Skeletal muscle tissue (tissue), 4 donors: ENCODE measurements around the gene TWF1. TPM values are rescaled to one million over a fixed set of nuclear protein-coding genes. Genes with fewer than 3 reads are reported as not detected.
"Not testable (repeated sequence)": the region's sequence is repeated elsewhere in the genome, so short reads cannot be mapped to it uniquely, and the experiment has no call there.

Source experiments
- H3K27ac ChIP-seq: one replicate; pipeline ENCODE4 v1.7.0; 2013; ENCODE audit warnings: mild to moderate bottlenecking, low read depth, low read length, inconsistent platforms
- H3K27me3 ChIP-seq, 3 donors: one replicate each; pipeline ENCODE4 v1.7.0; 2013; ENCODE audit warnings: low read length in 3 of 3; ENCODE audit not compliant: control insufficient read depth in 3 of 3, insufficient read depth in 3 of 3
- H3K36me3 ChIP-seq, 3 donors: one replicate each; pipeline ENCODE4 v1.7.0; 2013; ENCODE audit warnings: low read length in 3 of 3; ENCODE audit not compliant: control insufficient read depth in 3 of 3, insufficient read depth in 3 of 3
- H3K4me1 ChIP-seq, 3 donors: one replicate each; pipeline ENCODE4 v1.7.0; 2013; ENCODE audit warnings: low read length in 3 of 3, mild to moderate bottlenecking in 3 of 3; ENCODE audit not compliant: control insufficient read depth in 3 of 3, insufficient read depth in 3 of 3
- H3K4me3 ChIP-seq, 3 donors: one replicate each; pipeline ENCODE4 v1.7.0; 2013; ENCODE audit warnings: low read length in 3 of 3
- H3K9ac ChIP-seq, 3 donors: one replicate each; pipeline ENCODE4 v1.7.0; 2013; ENCODE audit warnings: low read length in 3 of 3, mild to moderate bottlenecking in 3 of 3, moderate library complexity in 2 of 3, low read depth in 1 of 3
- H3K9me3 ChIP-seq, 3 donors: one replicate each; pipeline ENCODE4 v1.7.0; 2013; ENCODE audit warnings: low read length in 3 of 3; ENCODE audit not compliant: control insufficient read depth in 3 of 3
- total RNA-seq: library from RNA; depleted of rRNA; stranded (reverse); fragments of >200 nt; gene quantifications from one replicate; pipeline ENCODE4 v1.2.3, GENCODE V29; 2014
- donor health status: Osteomylitis.

TWF1 gene
- total RNA-seq: 33.4 TPM

- no peaks in the 10 kb centered on the region for H3K27me3 ChIP-seq
- peaks cover 0 to under 1% (median under 1%) of the 10 kb centered on the region in 3 donors for H3K36me3 ChIP-seq
- H3K9ac ChIP-seq: peak within 1 kb of the TSS; percentile 84 to 96 (median 96)
- peaks cover 0 to 14% (median 4%) of the 10 kb centered on the region in 3 donors for H3K4me1 ChIP-seq
- H3K4me3 ChIP-seq: peak within 1 kb of the TSS; percentile 85 to 95 (median 94)
- peak within 1 kb of the TSS; percentile 96 for H3K27ac ChIP-seq
- H3K9me3 ChIP-seq: no peaks in the 10 kb centered on the region
These were observed at the start of gene TWF1 for GRCh38 chr12:43805860-43806736. TWF1 (minus strand) TSS chr12:43806317; CDS start chr12:43806245, 72 bp downstream.

GRCh38 chr12:43852744-43853143 lies 46.6 kb upstream of the TWF1 start:
- Histone ChIP-seq H3K4me1 (no peaks in the 10 kb centered on the region), H3K4me3 (no peak overlapping the region), H3K27me3 (no peaks in the 10 kb centered on the region), H3K9me3 (no peaks in the 10 kb centered on the region), H3K9ac (no peak overlapping the region), H3K36me3 (no peaks in the 10 kb centered on the region), H3K27ac (no peak overlapping the region)

GRCh38 chr12:43848786-43849185 lies 42.7 kb upstream of the TWF1 start:
- H3K4me1 ChIP-seq: no peaks in the 10 kb centered on the region
- no peaks in the 10 kb centered on the region for H3K9me3 ChIP-seq
- H3K27me3 ChIP-seq: no peaks in the 10 kb centered on the region
- H3K4me3 ChIP-seq: no peak overlapping the region
- H3K36me3 ChIP-seq: peaks cover 0 to 6% (median 0%) of the 10 kb centered on the region in 3 donors
- H3K27ac ChIP-seq: no peak overlapping the region
- H3K9ac ChIP-seq: no peak overlapping the region

GRCh38 chr12:43848226-43848507 lies 42.0 kb upstream of the TWF1 start:
- H3K27ac ChIP-seq: no peak overlapping the region
- peaks cover 0 to 6% (median 0%) of the 10 kb centered on the region in 3 donors for H3K36me3 ChIP-seq
- H3K4me3 ChIP-seq: no peak overlapping the region
- no peaks in the 10 kb centered on the region for H3K9me3 ChIP-seq
- H3K9ac ChIP-seq: no peak overlapping the region
- no peaks in the 10 kb centered on the region for H3K27me3 ChIP-seq
- no peaks in the 10 kb centered on the region for H3K4me1 ChIP-seq

- H3K4me3 ChIP-seq, H3K9me3 ChIP-seq, H3K27me3 ChIP-seq, H3K27ac ChIP-seq, H3K4me1 ChIP-seq, H3K9ac ChIP-seq, H3K36me3 ChIP-seq: not testable (repeated sequence)
These were observed 41.5 kb upstream of the TWF1 start for GRCh38 chr12:43847425-43848225.

- H3K36me3 ChIP-seq: peaks cover 0 to 6% (median 0%) of the 10 kb centered on the region in 3 donors
- H3K4me3 ChIP-seq: no peak overlapping the region
- no peak overlapping the region for H3K9ac ChIP-seq
- H3K9me3 ChIP-seq: no peaks in the 10 kb centered on the region
- no peak overlapping the region for H3K27ac ChIP-seq
- H3K27me3 ChIP-seq: no peaks in the 10 kb centered on the region
- no peaks in the 10 kb centered on the region for H3K4me1 ChIP-seq
These were observed 36.1 kb upstream of the TWF1 start for GRCh38 chr12:43842259-43842658.

- Histone ChIP-seq H3K9ac (no peak overlapping the region), H3K4me1 (peaks cover 0 to 3% (median 0%) of the 10 kb centered on the region in 3 donors), H3K36me3 (peaks cover 0 to 4% (median 0%) of the 10 kb centered on the region in 3 donors), H3K27me3 (no peaks in the 10 kb centered on the region), H3K27ac (no peak overlapping the region), H3K9me3 (no peaks in the 10 kb centered on the region), H3K4me3 (no peak overlapping the region)
These were observed 35.1 kb upstream of the TWF1 start for GRCh38 chr12:43841253-43841652.

GRCh38 chr12:43840338-43840737 lies 34.2 kb upstream of the TWF1 start:
- Histone ChIP-seq H3K4me3 (no peak overlapping the region), H3K4me1 (peaks cover 1 to 5% (median 2%) of the 10 kb centered on the region in 3 donors), H3K27me3 (no peaks in the 10 kb centered on the region)

GRCh38 chr12:43836475-43836989 lies 30.4 kb upstream of the TWF1 start:
- Histone ChIP-seq H3K4me1 (peaks cover 9 to 11% (median 11%) of the 10 kb centered on the region in 3 donors), H3K4me3 (peak overlapping the region; percentile 70 to 84 (median 79)), H3K27ac (peak overlapping the region; percentile 91), H3K36me3 (no peaks in the 10 kb centered on the region), H3K27me3 (no peaks in the 10 kb centered on the region), H3K9ac (peak overlapping the region; percentile 74 to 93 (median 91)), H3K9me3 (no peaks in the 10 kb centered on the region)

More at GRCh38 chr12:43840338-43840737, 34.2 kb upstream of the TWF1 start:
- no peak overlapping the region for H3K27ac ChIP-seq
- H3K36me3 ChIP-seq: peaks cover 0 to 4% (median 0%) of the 10 kb centered on the region in 3 donors
- H3K9ac ChIP-seq: no peak overlapping the region
- no peaks in the 10 kb centered on the region for H3K9me3 ChIP-seq
